ENCODE data around the gene MTCL1. TPM values are rescaled to one million over a fixed set of nuclear protein-coding genes. Genes with fewer than 3 reads are reported as not detected.

MTCL1 gene
- total RNA-seq, 1 experiment from 2014 or later, result 22.7 TPM

DNA sequence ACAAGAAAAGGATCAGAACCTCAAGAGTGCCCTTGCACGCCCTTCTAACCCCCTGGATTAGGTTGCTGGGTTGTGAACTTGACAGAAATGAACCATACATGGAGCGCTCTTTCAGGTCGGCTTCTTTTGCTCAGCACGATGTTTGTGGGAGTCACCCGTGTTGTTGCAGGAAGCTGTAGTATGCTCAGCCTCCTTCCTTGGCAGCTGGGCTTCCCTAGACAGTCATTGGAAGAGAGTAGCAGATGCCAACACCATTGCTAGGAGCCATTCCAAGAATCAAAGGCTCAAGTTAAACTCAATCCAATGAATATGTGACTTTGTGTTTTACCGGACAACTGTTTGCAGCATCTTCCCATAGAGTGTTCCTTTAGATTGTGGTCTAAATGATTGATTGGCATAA, 49.1 kb upstream of the MTCL1 start:
- ChIA-PET RAD21 (ENCODE audit: low non-redundant PET in 1 of 2, low total read pairs in 2 of 2, uncharacterized antibody in 2 of 2, unreplicated experiment in 2 of 2) (no interaction called here), POLR2A (no interaction called here), CTCF (no interaction called here)
- Histone ChIP-seq H3K36me3 (ENCODE audit: control insufficient read depth in 1 of 2, insufficient read depth in 2 of 2, low read length in 2 of 2) (no peaks in the 10 kb centered on the region), H3K79me2 (ENCODE audit: insufficient read depth, low read length) (no peaks in the 10 kb centered on the region), H3K9me3 (ENCODE audit: control insufficient read depth in 1 of 2, insufficient read depth in 1 of 2, low read depth in 1 of 2, low read length in 2 of 2) (no peaks in the 10 kb centered on the region), H3K27me3 (ENCODE audit: insufficient read depth, low read length) (peaks cover 3% of the 10 kb centered on the region; the same call in 1 of the 2 replicates), H3K9me2 (ENCODE audit: insufficient read depth) (no peaks in the 10 kb centered on the region), H3K4me1 (ENCODE audit: control insufficient read depth in 1 of 2, insufficient read depth in 2 of 2, low read length in 2 of 2) (peaks cover 0 to 12% of the 10 kb centered on the region in 2 experiments; a peak in 2 of 4 replicates), H3K4me2 (ENCODE audit: low read length) (no peak overlapping the region), H3K9ac (ENCODE audit: low read length) (no peak overlapping the region), H3K4me3 (replicated peaks in 1 of 2; ENCODE audit: low read depth in 1 of 2, low read length in 2 of 2) (no peak overlapping the region), H3K27ac (ENCODE audit: low read depth, low read length) (no peak overlapping the region), H2AFZ (ENCODE audit: low read depth, low read length, poor library complexity, severe bottlenecking) (no peak overlapping the region), H4K20me1 (ENCODE audit: insufficient read depth) (no peaks in the 10 kb centered on the region)
- BruUV-seq (replicated peaks), result no TSS peak
- TF ChIP-seq, protein P1, sequence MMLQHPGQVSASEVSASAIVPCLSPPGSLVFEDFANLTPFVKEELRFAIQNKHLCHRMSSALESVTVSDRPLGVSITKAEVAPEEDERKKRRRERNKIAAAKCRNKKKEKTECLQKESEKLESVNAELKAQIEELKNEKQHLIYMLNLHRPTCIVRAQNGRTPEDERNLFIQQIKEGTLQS (IDR thresholded peaks at IDR 0.05), result no peak
- TF ChIP-seq CBX3 (IDR thresholded peaks at IDR 0.05; ENCODE audit: low read depth) (no peak), CEBPB (IDR thresholded peaks at IDR 0.05; ENCODE audit: low read depth) (no peak), SRF (IDR thresholded peaks at IDR 0.05; ENCODE audit: low read depth) (no peak), RAD21 (IDR thresholded peaks at IDR 0.05; ENCODE audit: low read depth) (no peak), EZH2phosphoT487 (IDR thresholded peaks at IDR 0.05; ENCODE audit: borderline replicate concordance) (no peak), YY1 (IDR thresholded peaks at IDR 0.05; ENCODE audit: extremely low read depth, insufficient replicate concordance, low read depth, low read length) (no peak), EGR1 (IDR thresholded peaks at IDR 0.05; ENCODE audit: low read depth) (no peak), SP1 (IDR thresholded peaks at IDR 0.05; ENCODE audit: low read depth) (no peak), ZFX (IDR thresholded peaks at IDR 0.05) (no peak), POLR2AphosphoS5 (IDR thresholded peaks at IDR 0.05; ENCODE audit: low read depth, low read length) (no peak)
- TF ChIP-seq, protein P2, sequence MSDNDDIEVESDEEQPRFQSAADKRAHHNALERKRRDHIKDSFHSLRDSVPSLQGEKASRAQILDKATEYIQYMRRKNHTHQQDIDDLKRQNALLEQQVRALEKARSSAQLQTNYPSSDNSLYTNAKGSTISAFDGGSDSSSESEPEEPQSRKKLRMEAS (IDR thresholded peaks at IDR 0.05), result no peak
- TF ChIP-seq, protein P3, sequence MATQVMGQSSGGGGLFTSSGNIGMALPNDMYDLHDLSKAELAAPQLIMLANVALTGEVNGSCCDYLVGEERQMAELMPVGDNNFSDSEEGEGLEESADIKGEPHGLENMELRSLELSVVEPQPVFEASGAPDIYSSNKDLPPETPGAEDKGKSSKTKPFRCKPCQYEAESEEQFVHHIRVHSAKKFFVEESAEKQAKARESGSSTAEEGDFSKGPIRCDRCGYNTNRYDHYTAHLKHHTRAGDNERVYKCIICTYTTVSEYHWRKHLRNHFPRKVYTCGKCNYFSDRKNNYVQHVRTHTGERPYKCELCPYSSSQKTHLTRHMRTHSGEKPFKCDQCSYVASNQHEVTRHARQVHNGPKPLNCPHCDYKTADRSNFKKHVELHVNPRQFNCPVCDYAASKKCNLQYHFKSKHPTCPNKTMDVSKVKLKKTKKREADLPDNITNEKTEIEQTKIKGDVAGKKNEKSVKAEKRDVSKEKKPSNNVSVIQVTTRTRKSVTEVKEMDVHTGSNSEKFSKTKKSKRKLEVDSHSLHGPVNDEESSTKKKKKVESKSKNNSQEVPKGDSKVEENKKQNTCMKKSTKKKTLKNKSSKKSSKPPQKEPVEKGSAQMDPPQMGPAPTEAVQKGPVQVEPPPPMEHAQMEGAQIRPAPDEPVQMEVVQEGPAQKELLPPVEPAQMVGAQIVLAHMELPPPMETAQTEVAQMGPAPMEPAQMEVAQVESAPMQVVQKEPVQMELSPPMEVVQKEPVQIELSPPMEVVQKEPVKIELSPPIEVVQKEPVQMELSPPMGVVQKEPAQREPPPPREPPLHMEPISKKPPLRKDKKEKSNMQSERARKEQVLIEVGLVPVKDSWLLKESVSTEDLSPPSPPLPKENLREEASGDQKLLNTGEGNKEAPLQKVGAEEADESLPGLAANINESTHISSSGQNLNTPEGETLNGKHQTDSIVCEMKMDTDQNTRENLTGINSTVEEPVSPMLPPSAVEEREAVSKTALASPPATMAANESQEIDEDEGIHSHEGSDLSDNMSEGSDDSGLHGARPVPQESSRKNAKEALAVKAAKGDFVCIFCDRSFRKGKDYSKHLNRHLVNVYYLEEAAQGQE (IDR thresholded peaks at IDR 0.05; ENCODE audit: low read depth), result no peak
- TF ChIP-seq, protein P4, sequence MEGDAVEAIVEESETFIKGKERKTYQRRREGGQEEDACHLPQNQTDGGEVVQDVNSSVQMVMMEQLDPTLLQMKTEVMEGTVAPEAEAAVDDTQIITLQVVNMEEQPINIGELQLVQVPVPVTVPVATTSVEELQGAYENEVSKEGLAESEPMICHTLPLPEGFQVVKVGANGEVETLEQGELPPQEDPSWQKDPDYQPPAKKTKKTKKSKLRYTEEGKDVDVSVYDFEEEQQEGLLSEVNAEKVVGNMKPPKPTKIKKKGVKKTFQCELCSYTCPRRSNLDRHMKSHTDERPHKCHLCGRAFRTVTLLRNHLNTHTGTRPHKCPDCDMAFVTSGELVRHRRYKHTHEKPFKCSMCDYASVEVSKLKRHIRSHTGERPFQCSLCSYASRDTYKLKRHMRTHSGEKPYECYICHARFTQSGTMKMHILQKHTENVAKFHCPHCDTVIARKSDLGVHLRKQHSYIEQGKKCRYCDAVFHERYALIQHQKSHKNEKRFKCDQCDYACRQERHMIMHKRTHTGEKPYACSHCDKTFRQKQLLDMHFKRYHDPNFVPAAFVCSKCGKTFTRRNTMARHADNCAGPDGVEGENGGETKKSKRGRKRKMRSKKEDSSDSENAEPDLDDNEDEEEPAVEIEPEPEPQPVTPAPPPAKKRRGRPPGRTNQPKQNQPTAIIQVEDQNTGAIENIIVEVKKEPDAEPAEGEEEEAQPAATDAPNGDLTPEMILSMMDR (IDR thresholded peaks at IDR 0.05 in 2 of 3, conservative IDR thresholded peaks at IDR 0.05 in 1 of 3; ENCODE audit: borderline replicate concordance in 1 of 3, insufficient read depth in 1 of 3, low read depth in 2 of 3, low read length in 2 of 3), result no peak
- TF ChIP-seq, protein P5, sequence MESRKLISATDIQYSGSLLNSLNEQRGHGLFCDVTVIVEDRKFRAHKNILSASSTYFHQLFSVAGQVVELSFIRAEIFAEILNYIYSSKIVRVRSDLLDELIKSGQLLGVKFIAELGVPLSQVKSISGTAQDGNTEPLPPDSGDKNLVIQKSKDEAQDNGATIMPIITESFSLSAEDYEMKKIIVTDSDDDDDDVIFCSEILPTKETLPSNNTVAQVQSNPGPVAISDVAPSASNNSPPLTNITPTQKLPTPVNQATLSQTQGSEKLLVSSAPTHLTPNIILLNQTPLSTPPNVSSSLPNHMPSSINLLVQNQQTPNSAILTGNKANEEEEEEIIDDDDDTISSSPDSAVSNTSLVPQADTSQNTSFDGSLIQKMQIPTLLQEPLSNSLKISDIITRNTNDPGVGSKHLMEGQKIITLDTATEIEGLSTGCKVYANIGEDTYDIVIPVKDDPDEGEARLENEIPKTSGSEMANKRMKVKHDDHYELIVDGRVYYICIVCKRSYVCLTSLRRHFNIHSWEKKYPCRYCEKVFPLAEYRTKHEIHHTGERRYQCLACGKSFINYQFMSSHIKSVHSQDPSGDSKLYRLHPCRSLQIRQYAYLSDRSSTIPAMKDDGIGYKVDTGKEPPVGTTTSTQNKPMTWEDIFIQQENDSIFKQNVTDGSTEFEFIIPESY (IDR thresholded peaks at IDR 0.05; ENCODE audit: extremely low read depth, insufficient replicate concordance, low read length), result no peak
- intact Hi-C loops (cut with micrococcal nuclease), result loop anchor here (10.0 kb wide), 1 partner anchor 399 kb away; no protein-coding TSS in a partner anchor
- ATAC-seq (no peak), DNase-seq (ENCODE audit: low read depth, low spot score) (no peak)

All from HCT116 (cell line).